K562 (cell line): ENCODE results near the gene SFXN3. TPM values are rescaled to one million over a fixed set of nuclear protein-coding genes. Genes with fewer than 3 reads are reported as not detected.

ENCODE experiments used
- CBX5 ChIP-seq: IDR thresholded peaks from 2 replicates; pipeline ENCODE4 v1.6.1; 2014; ENCODE audit warnings: low read depth, borderline replicate concordance
- CREB5 ChIP-seq: fragments of 250-450 bp; sonication (Bioruptor Pico); IDR thresholded peaks from 2 replicates; pipeline ENCODE4 v1.5.0; 2020; ENCODE audit warnings: mild to moderate bottlenecking
- HDAC2 ChIP-seq: fragments of 450-650 bp; IDR thresholded peaks from 2 replicates; pipeline ENCODE4 v1.6.1; 2016; ENCODE audit warnings: mild to moderate bottlenecking
- HIVEP1 ChIP-seq: fragments of 250-450 bp; sonication (Bioruptor Pico); IDR thresholded peaks from 2 replicates; pipeline ENCODE4 v1.4.0; 2020; ENCODE audit warnings: mild to moderate bottlenecking
- KDM5B ChIP-seq: fragments of 200-600 bp; sonication (generic); IDR thresholded peaks from 2 replicates; pipeline ENCODE4 v1.6.1; 2012; ENCODE audit warnings: low read depth, mild to moderate bottlenecking, moderate library complexity, low read length, control low read depth, inconsistent platforms; ENCODE audit not compliant: insufficient replicate concordance
- LEF1 ChIP-seq: fragments of 450-650 bp; IDR thresholded peaks from 2 replicates; pipeline ENCODE4 v1.6.1; 2016; ENCODE audit warnings: mild to moderate bottlenecking
- NCOA6 ChIP-seq: fragments of 450-650 bp; IDR thresholded peaks from 2 replicates; pipeline ENCODE4 v1.6.1; 2017; ENCODE audit warnings: mild to moderate bottlenecking
- NCOR1 ChIP-seq: fragments of 450-650 bp; IDR thresholded peaks from 2 replicates; pipeline ENCODE4 v1.6.1; 2016; ENCODE audit warnings: mild to moderate bottlenecking, moderate library complexity
- OTX1 ChIP-seq: fragments of 450-650 bp; formaldehyde crosslinking; IDR thresholded peaks from 2 replicates; pipeline ENCODE4 v1.4.0; 2022; ENCODE audit warnings: mild to moderate bottlenecking
- PHF8 ChIP-seq: fragments of 200-600 bp; sonication (generic); IDR thresholded peaks from 2 replicates; pipeline ENCODE4 v1.6.1; 2012; ENCODE audit warnings: mixed run types, mild to moderate bottlenecking, inconsistent platforms, low read length, moderate library complexity, borderline replicate concordance
- POLR2G ChIP-seq: fragments of 200-400 bp; formaldehyde crosslinking; IDR thresholded peaks from 2 replicates; pipeline ENCODE4 v1.6.1; 2017; ENCODE audit warnings: low read depth, mild to moderate bottlenecking, antibody characterized with exemption, low read length, moderate library complexity
- RCOR1 ChIP-seq, 2 experiments: IDR thresholded peaks; 2 replicates each; pipeline ENCODE4 v1.6.1; 2012; ENCODE audit warnings: low read depth in 2 of 2, low read length in 2 of 2, borderline replicate concordance in 1 of 2, improper control_type of control experiment in 1 of 2
- SRF ChIP-seq, 2 experiments: fragments of 250-450, 450-650 bp in 1 of 2; sonication (Bioruptor Pico) in 1 of 2; sonication (generic) in 1 of 2; formaldehyde crosslinking; IDR thresholded peaks; 2 replicates each; pipeline versions ENCODE4 v1.5.0 to v1.5.1; 2020 to 2022; ENCODE audit warnings: mild to moderate bottlenecking in 1 of 2, missing genetic modification reagents in 1 of 2
- THAP7 ChIP-seq: fragments of 250-450 bp; sonication (Bioruptor Pico); IDR thresholded peaks from 2 replicates; pipeline ENCODE4 v1.5.0; 2021
- U2AF2 ChIP-seq: fragments of 200-400 bp; formaldehyde crosslinking; optimal IDR thresholded peaks from 2 replicates; pipeline ENCODE3; 2017; ENCODE audit warnings: low read depth, mild to moderate bottlenecking, low read length
- ZBTB5 ChIP-seq: fragments of 450-650 bp; IDR thresholded peaks from 2 replicates; pipeline ENCODE4 v1.6.1; 2017; ENCODE audit warnings: antibody characterized with exemption
- ZC3H8 ChIP-seq: fragments of 450-650 bp; IDR thresholded peaks from 2 replicates; pipeline ENCODE4 v1.6.1; 2017
- ZEB2 ChIP-seq: fragments of 450-650 bp; IDR thresholded peaks from 2 replicates; pipeline ENCODE4 v1.6.1; 2016
- ZFP1 ChIP-seq: fragments of 450-650 bp; formaldehyde crosslinking; IDR thresholded peaks from 2 replicates; pipeline ENCODE4 v1.4.0; 2020; ENCODE audit warnings: mild to moderate bottlenecking, mixed read lengths
- ZNF316 ChIP-seq: fragments of 450-650 bp; IDR thresholded peaks from 2 replicates; pipeline ENCODE4 v1.6.1; 2016
- ZNF41 ChIP-seq: fragments of 250-450 bp; sonication (Bioruptor Pico); conservative IDR thresholded peaks from 2 replicates; pipeline ENCODE4 v1.4.0; 2020; ENCODE audit warnings: mild to moderate bottlenecking
- ZNF444 ChIP-seq: fragments of 250-450 bp; sonication (Bioruptor Pico); IDR thresholded peaks from 2 replicates; pipeline ENCODE4 v1.4.0; 2020; ENCODE audit warnings: mild to moderate bottlenecking, moderate library complexity
- ZNF507 ChIP-seq: conservative IDR thresholded peaks from 2 replicates; pipeline ENCODE4 v1.6.1; 2017; ENCODE audit warnings: missing genetic modification characterization, missing compliant biosample characterization
- ZNF561 ChIP-seq: fragments of 450-650 bp; formaldehyde crosslinking; conservative IDR thresholded peaks from 2 replicates; pipeline ENCODE4 v1.4.0; 2020; ENCODE audit warnings: mild to moderate bottlenecking, moderate library complexity
- ZNF639 ChIP-seq, 2 experiments: fragments of 200-800 bp in 1 of 2; sonication (Bioruptor generic) in 1 of 2; sonication (generic) in 1 of 2; formaldehyde crosslinking in 1 of 2; IDR thresholded peaks in 1 of 2; conservative IDR thresholded peaks in 1 of 2; 2 replicates each; pipeline versions ENCODE4 v1.5.0 to v1.6.1; 2016 to 2020; ENCODE audit warnings: missing compliant biosample characterization in 1 of 2, missing genetic modification characterization in 1 of 2, missing genetic modification reagents in 1 of 2
- ZNF76 ChIP-seq: fragments of 250-450 bp; sonication (Bioruptor Pico); IDR thresholded peaks from 2 replicates; pipeline ENCODE4 v1.4.0; 2020; ENCODE audit warnings: mild to moderate bottlenecking, moderate library complexity, borderline replicate concordance
- polyA plus RNA-seq, 8 experiments: library from polyadenylated mRNA; depleted of rRNA in 4 of 8; stranded (reverse) in 5 of 8; unstranded in 3 of 8; fragments of >200 nt; fragmentation: Nextera tagmentation in 2 of 8; fragmentation: Illumina TruSeq in 1 of 8; extraction: Ambion mirVana in 2 of 8; extraction: Trizol in 1 of 8; gene quantifications; 2 replicates each; pipeline versions ENCODE4 v1.2.1 to v1.2.3, GENCODE V29; 2011 to 2014; ENCODE audit warnings: inconsistent platforms in 1 of 8, missing spikeins in 1 of 8
- total RNA-seq, 7 experiments: library from RNA; depleted of rRNA in 6 of 7; stranded (reverse); fragments of >200 nt in 6 of 7; fragmentation: Illumina TruSeq in 2 of 7; extraction: Trizol in 2 of 7; gene quantifications; 2 replicates each; pipeline versions ENCODE4 v1.2.1 to v1.2.3, GENCODE V29; 2011 to 2021; ENCODE audit warnings: low replicate concordance in 1 of 7

SFXN3 gene
- total and polyA plus RNA-seq, 9 of the 15 experiments (the other 6 are each of a cell fraction or from before 2014, with no cell fraction given), result 0.24 to 4.6 (median 0.86) TPM

GRCh38 chr10:101067356-101068083 is 36.5 kb downstream of the SFXN3 start (continued):
- TF ChIP-seq RCOR1 (IDR thresholded peaks at IDR 0.05; ENCODE audit: borderline replicate concordance in 1 of 2, low read depth in 2 of 2, low read length in 2 of 2), result no peak
- TF ChIP-seq LEF1, result no peak
- no peak for TF ChIP-seq HIVEP1
- TF ChIP-seq ZNF76, result no peak
- TF ChIP-seq CBX5, result no peak
- TF ChIP-seq ZNF444 (CRISPR knock-in tag), result no peak
- no peak for TF ChIP-seq KDM5B
- no peak for TF ChIP-seq ZNF41 (CRISPR knock-in tag)
- TF ChIP-seq OTX1, result no peak
- peak; percentile 73 for TF ChIP-seq POLR2G
- TF ChIP-seq ZBTB5, result no peak
- peak; percentile 41; the same call in 1 of the 2 replicates for TF ChIP-seq HDAC2
- TF ChIP-seq ZEB2, result peak; percentile 53; the same call in 1 of the 2 replicates
- TF ChIP-seq CREB5, result no peak
- no peak for TF ChIP-seq ZC3H8
- no peak for TF ChIP-seq ZNF639 (CRISPR knock-in tag; conservative IDR thresholded peaks at IDR 0.05 in 1 of 2, IDR thresholded peaks at IDR 0.05 in 1 of 2)
- TF ChIP-seq THAP7 (CRISPR knock-in tag), result no peak
- TF ChIP-seq ZNF316, result no peak
- TF ChIP-seq ZFP1, result no peak
- no peak for TF ChIP-seq U2AF2
- TF ChIP-seq ZNF507 (tag), result no peak
- TF ChIP-seq NCOA6, result no peak
- TF ChIP-seq PHF8, result peak; percentile 23; the same call in 1 of the 2 replicates
- no peak for TF ChIP-seq NCOR1
- TF ChIP-seq ZNF561 (CRISPR knock-in tag), result no peak
- TF ChIP-seq SRF (CRISPR knock-in tag; IDR thresholded peaks at IDR 0.05), result no peak
